ENCODE data around the gene CHRNA4.

DNA sequence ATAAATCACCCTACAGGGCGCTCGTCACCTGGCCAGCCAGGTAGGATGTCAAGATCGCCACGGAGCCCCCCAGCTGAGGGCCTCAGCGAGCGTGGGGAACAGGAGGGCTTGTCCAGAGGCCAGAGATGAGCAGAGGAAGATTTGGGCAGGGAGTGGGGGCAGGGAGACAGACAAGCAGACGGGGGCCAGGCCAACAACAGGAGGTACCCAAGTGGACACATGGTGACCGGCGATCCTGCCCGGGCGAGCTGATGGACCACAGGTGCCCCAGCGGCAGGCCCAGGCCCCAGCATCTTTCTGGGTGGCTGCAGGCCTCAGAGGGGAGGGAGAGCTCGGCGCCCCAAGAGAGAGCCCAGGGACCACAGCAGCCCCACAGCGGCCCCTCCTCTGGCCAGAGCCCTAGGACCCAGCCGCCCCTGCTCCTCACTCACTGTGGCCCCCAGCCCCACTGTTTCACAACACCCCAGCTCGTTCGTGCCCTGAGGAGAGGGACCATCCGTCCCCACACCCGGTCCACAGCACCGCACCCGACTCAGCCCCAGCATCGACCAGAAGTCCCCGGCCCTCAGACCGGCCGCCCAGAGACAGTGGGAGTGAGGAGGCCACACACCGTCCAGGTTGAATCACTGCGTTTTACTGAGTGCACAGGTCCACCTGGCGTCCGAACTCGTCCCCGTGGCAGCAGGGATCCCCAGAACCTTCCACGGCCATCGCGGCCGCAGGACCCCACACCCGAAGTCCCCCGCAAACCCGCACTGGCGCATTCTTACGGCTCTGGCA is 38.6 kb upstream of the CHRNA4 start:
- TF ChIP-seq, protein P1, sequence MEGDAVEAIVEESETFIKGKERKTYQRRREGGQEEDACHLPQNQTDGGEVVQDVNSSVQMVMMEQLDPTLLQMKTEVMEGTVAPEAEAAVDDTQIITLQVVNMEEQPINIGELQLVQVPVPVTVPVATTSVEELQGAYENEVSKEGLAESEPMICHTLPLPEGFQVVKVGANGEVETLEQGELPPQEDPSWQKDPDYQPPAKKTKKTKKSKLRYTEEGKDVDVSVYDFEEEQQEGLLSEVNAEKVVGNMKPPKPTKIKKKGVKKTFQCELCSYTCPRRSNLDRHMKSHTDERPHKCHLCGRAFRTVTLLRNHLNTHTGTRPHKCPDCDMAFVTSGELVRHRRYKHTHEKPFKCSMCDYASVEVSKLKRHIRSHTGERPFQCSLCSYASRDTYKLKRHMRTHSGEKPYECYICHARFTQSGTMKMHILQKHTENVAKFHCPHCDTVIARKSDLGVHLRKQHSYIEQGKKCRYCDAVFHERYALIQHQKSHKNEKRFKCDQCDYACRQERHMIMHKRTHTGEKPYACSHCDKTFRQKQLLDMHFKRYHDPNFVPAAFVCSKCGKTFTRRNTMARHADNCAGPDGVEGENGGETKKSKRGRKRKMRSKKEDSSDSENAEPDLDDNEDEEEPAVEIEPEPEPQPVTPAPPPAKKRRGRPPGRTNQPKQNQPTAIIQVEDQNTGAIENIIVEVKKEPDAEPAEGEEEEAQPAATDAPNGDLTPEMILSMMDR (IDR thresholded peaks at IDR 0.05), result no peak
- TF ChIP-seq POLR2A (IDR thresholded peaks at IDR 0.05), result no peak
